Spleen (tissue), 11 donors: Measurements from ENCODE around the gene STON1. TPM values are rescaled to one million over a fixed set of nuclear protein-coding genes. Genes with fewer than 3 reads are reported as not detected.
"Not testable (repeated sequence)": the region's sequence is repeated elsewhere in the genome, so short reads cannot be mapped to it uniquely, and the experiment has no call there.

Source experiments
- DNase-seq: peaks from one replicate; pipeline ENCODE4 v3.0.0-alpha.2; 2020
- H3K27ac ChIP-seq, 8 donors: fragments of 200-600 bp; sonication (generic) in 7 of 8; 1 replicate in 4 of 8; 2 replicates in 4 of 8; pipeline versions ENCODE4 v1.5.0 to v1.8.0; 2016 to 2021; ENCODE audit warnings: inconsistent platforms in 4 of 8, mild to moderate bottlenecking in 4 of 8, moderate library complexity in 1 of 8
- H3K27me3 ChIP-seq, 7 donors: fragments of 200-600 bp; sonication (generic) in 6 of 7; replicated peaks in 1 of 7; 1 replicate in 4 of 7; 2 replicates in 3 of 7; pipeline versions ENCODE4 v1.5.0 to v1.8.0; 2016 to 2021; ENCODE audit warnings: inconsistent platforms in 3 of 7, mild to moderate bottlenecking in 1 of 7
- H3K36me3 ChIP-seq, 6 donors: fragments of 200-600 bp; sonication (generic) in 5 of 6; 1 replicate in 4 of 6; 2 replicates in 2 of 6; pipeline versions ENCODE4 v1.5.0 to v1.8.0; 2016 to 2021; ENCODE audit warnings: inconsistent platforms in 2 of 6
- H3K4me1 ChIP-seq, 6 donors: fragments of 200-600 bp; sonication (generic) in 5 of 6; 1 replicate in 3 of 6; 2 replicates in 3 of 6; pipeline versions ENCODE4 v1.5.0 to v1.8.0; 2016 to 2021; ENCODE audit warnings: inconsistent platforms in 3 of 6
- H3K4me3 ChIP-seq, 8 donors: fragments of 200-600 bp; sonication (generic) in 7 of 8; 1 replicate in 4 of 8; 2 replicates in 4 of 8; pipeline versions ENCODE4 v1.5.0 to v1.8.0; 2016 to 2021; ENCODE audit warnings: inconsistent platforms in 4 of 8, mild to moderate bottlenecking in 4 of 8, moderate library complexity in 2 of 8
- H3K9me3 ChIP-seq, 8 donors: fragments of 200-600 bp; sonication (generic) in 7 of 8; 1 replicate in 4 of 8; 2 replicates in 4 of 8; pipeline versions ENCODE4 v1.5.0 to v1.8.0; 2016 to 2021; ENCODE audit warnings: inconsistent platforms in 4 of 8
- CTCF ChIP-seq, 11 experiments: fragments of 200-600 bp in 7 of 11; fragments of 450-650 bp in 4 of 11; sonication (generic) in 4 of 11; IDR thresholded peaks in 8 of 11; conservative IDR thresholded peaks in 3 of 11; 1 replicate in 7 of 11; 2 replicates in 4 of 11; pipeline versions ENCODE4 v1.4.0 to v1.8.0; 2016 to 2021; ENCODE audit warnings: antibody characterized with exemption in 11 of 11, inconsistent platforms in 4 of 11, mild to moderate bottlenecking in 1 of 11
- POLR2A ChIP-seq, 3 donors: fragments of 450-650 bp; IDR thresholded peaks; one replicate each; pipeline ENCODE4 v1.5.1; 2017; ENCODE audit warnings: antibody characterized with exemption in 3 of 3, mild to moderate bottlenecking in 1 of 3
- POLR2AphosphoS5 ChIP-seq, 3 donors: sonication (generic); formaldehyde crosslinking; IDR thresholded peaks; one replicate each; pipeline ENCODE4 v1.5.1; 2017; ENCODE audit warnings: antibody characterized with exemption in 3 of 3
- WGBS, 5 donors: extraction: QIAGEN DNeasy Blood & Tissue Kit in 3 of 5; methylation state at CpG; one replicate each; pipeline versions ENCODE4 v1.1.5 to v1.1.7; 2013 to 2018; 5-methylcytosine and 5-hydroxymethylcytosine counted together
- intact Hi-C: fragments of 100-400 bp; cut with DNase I; formaldehyde crosslinking; loops from one replicate; pipeline ENCODE4 v1.15.0; 2023; ENCODE audit warnings: low total_unique reads
- polyA plus RNA-seq, 3 donors: library from polyadenylated mRNA; stranded (reverse); fragments of 200-250 nt; gene quantifications; one replicate each; pipeline ENCODE4 v1.2.1, GENCODE V29; 2013
- total RNA-seq, 7 donors: library from RNA; depleted of rRNA in 3 of 7; stranded (reverse); fragments of >200 nt in 3 of 7; fragmentation: NEBNext Ultra II Directional in 4 of 7; extraction: Animal tissue kit (Norgen Biotek cat#: 25700) in 4 of 7; gene quantifications; one replicate each; pipeline versions ENCODE4 v1.1.0 to v1.2.1, GENCODE V29; 2016 to 2021
- donor health status: healthy with polysubstance abuse.
- donor health status: DM: no; HTN: no; CAD: no; lungs with moderate emphysema.
- donor health status: DM: no; HTN: no; CAD: no.
- donor health status: Bipolar disorder and iron deficiency.
- donor health status: healthy.
- donor health status: DM: no; HTN: no; CAD: no.
- donor health status: DM: yes; HTN: yes; CAD: no.

Gene STON1
- total and polyA plus RNA-seq, 10 donors, result 2.1 to 31.0 (median 20.4) TPM

DNA sequence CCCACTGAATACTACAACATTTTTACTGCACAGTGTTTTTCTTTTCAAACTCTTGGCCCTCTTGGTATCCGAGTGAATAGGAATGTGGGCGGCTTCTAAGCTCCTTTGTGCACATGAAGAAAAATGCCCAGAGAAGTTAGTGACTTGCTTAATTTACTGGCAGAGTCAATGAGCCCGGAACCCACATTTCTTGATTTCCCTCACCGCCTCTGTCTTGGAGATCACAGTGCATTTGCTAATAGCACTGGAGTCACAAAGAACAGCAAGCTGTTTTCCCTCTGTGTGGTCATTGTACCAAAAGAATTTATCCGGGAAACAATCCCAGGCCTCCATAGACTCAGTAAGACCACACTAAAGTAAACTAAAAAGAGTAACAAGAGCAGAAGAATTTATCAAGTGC lies 18.9 kb downstream of the STON1 start:
- DNase-seq, result no peak
- Histone ChIP-seq H3K36me3 (no peaks in the 10 kb centered on the region), H3K27me3 (no peaks in the 10 kb centered on the region), H3K9me3 (no peaks in the 10 kb centered on the region), H3K4me3 (no peak overlapping the region), H3K27ac (no peak overlapping the region), H3K4me1 (no peaks in the 10 kb centered on the region)
- WGBS, 5 donors, result 78 to 95% (median 93%) methylated on average over 5 of the region's 5 CpGs
- TF ChIP-seq CTCF (IDR thresholded peaks at IDR 0.05 in 8 of 11, conservative IDR thresholded peaks at IDR 0.05 in 3 of 11) (no peak), POLR2A (IDR thresholded peaks at IDR 0.05) (no peak), POLR2AphosphoS5 (IDR thresholded peaks at IDR 0.05) (no peak)
- intact Hi-C loops, result no loop called here

GRCh38 chr2:48549972-48550371 lies 20.0 kb downstream of the STON1 start:
- Histone ChIP-seq H3K27ac (no peak overlapping the region), H3K36me3 (no peaks in the 10 kb centered on the region), H3K9me3 (no peaks in the 10 kb centered on the region), H3K4me3 (no peak overlapping the region), H3K4me1 (no peaks in the 10 kb centered on the region), H3K27me3 (no peaks in the 10 kb centered on the region)
- intact Hi-C loops, result no loop called here
- WGBS, 5 donors, result 94 to 99% (median 95%) methylated on average over 3 of the region's 3 CpGs
- no peak for TF ChIP-seq CTCF (IDR thresholded peaks at IDR 0.05 in 8 of 11, conservative IDR thresholded peaks at IDR 0.05 in 3 of 11)
- no peak for DNase-seq

GRCh38 chr2:48551548-48551947 lies 21.6 kb downstream of the STON1 start:
- TF ChIP-seq CTCF (IDR thresholded peaks at IDR 0.05 in 8 of 11, conservative IDR thresholded peaks at IDR 0.05 in 3 of 11) (no peak), POLR2AphosphoS5 (IDR thresholded peaks at IDR 0.05) (no peak), POLR2A (IDR thresholded peaks at IDR 0.05) (no peak)
- no peak for DNase-seq
- intact Hi-C loops, result no loop called here
- Histone ChIP-seq H3K27me3 (no peaks in the 10 kb centered on the region), H3K9me3 (no peaks in the 10 kb centered on the region), H3K36me3 (no peaks in the 10 kb centered on the region), H3K4me1 (no peaks in the 10 kb centered on the region), H3K27ac (no peak overlapping the region), H3K4me3 (no peak overlapping the region)
- 85 to 96% (median 93%) methylated on average over 4 of the region's 4 CpGs for WGBS, 5 donors

GRCh38 chr2:48555071-48555470 lies 25.1 kb downstream of the STON1 start:
- H3K4me1 ChIP-seq, H3K36me3 ChIP-seq: not testable (repeated sequence)
- 84 to 98% (median 90%) methylated on average over 5 to 19 of the region's 21 CpGs for WGBS, 5 donors

DNA sequence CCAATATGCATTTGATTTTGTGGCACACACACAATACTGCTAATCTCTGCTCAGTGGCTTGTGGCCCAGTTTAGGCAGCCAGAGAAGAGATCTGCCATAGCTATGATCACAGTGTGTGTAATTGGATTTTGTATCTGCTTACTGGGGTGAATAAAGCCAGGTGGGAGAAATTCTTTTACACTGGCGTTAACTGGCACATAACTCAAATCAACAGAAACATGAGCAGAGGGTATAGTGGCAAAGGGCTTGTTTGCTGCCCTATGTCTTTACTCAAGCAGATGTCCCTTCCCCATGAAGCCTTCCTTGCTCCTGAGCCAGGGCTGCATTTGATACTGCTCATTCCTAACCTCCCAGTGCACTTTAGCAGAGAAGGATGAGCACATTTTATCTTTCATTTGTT lies 28.5 kb downstream of the STON1 start:
- TF ChIP-seq POLR2AphosphoS5 (IDR thresholded peaks at IDR 0.05) (no peak), CTCF (IDR thresholded peaks at IDR 0.05 in 8 of 11, conservative IDR thresholded peaks at IDR 0.05 in 3 of 11) (no peak), POLR2A (IDR thresholded peaks at IDR 0.05) (no peak)
- 83 to 100% (median 90%) methylated on average over 1 of the region's 1 CpG for WGBS, 5 donors
- Histone ChIP-seq H3K4me3 (no peak overlapping the region), H3K4me1 (no peaks in the 10 kb centered on the region), H3K36me3 (no peaks in the 10 kb centered on the region), H3K27me3 (no peaks in the 10 kb centered on the region), H3K9me3 (no peaks in the 10 kb centered on the region), H3K27ac (no peak overlapping the region)
- intact Hi-C loops, result no loop called here
- DNase-seq, result no peak

More at GRCh38 chr2:48555071-48555470, 25.1 kb downstream of the STON1 start:
- H3K27me3 ChIP-seq, intact Hi-C loops, H3K9me3 ChIP-seq, H3K4me3 ChIP-seq, DNase-seq, H3K27ac ChIP-seq: not testable (repeated sequence)
